OCI-LY1 (cell line): Measurements from ENCODE around the gene MC1R.

Source experiments
- H2AFZ ChIP-seq: fragments of 200-600 bp; sonication (generic), shearing (Covaris generic); 2 replicates; pipeline ENCODE4 v1.6.0; 2014; ENCODE audit warnings: antibody characterized with exemption, mild to moderate bottlenecking, low read length
- H3F3A ChIP-seq: fragments of 200-600 bp; sonication (generic), shearing (Covaris generic); 2 replicates; pipeline ENCODE4 v1.6.0; 2014; ENCODE audit warnings: mild to moderate bottlenecking, antibody characterized with exemption, low read length, moderate library complexity; ENCODE audit not compliant: insufficient read depth
- H3K27ac ChIP-seq: fragments of 200-600 bp; sonication (generic); 2 replicates; pipeline ENCODE4 v1.5.1; 2014; ENCODE audit warnings: low read length, mixed run types, mild to moderate bottlenecking, low read depth; ENCODE audit not compliant: poor library complexity, severe bottlenecking
- H3K27me3 ChIP-seq: fragments of 200-600 bp; sonication (generic); 2 replicates; pipeline ENCODE4 v1.6.0; 2014; ENCODE audit warnings: antibody characterized with exemption, mild to moderate bottlenecking, low read length, moderate library complexity; ENCODE audit not compliant: insufficient read depth
- H3K36me3 ChIP-seq: fragments of 200-600 bp; sonication (generic); 2 replicates; pipeline ENCODE4 v1.6.1; 2014; ENCODE audit warnings: mild to moderate bottlenecking, antibody characterized with exemption, low read length, moderate library complexity, mixed read lengths; ENCODE audit not compliant: insufficient read depth
- H3K4me1 ChIP-seq: fragments of 200-600 bp; sonication (generic); 2 replicates; pipeline ENCODE4 v1.5.1; 2014; ENCODE audit warnings: mild to moderate bottlenecking, low read length, moderate library complexity; ENCODE audit not compliant: insufficient read depth, severe bottlenecking
- H3K4me2 ChIP-seq: fragments of 200-600 bp; sonication (generic), shearing (Covaris generic); 2 replicates; pipeline ENCODE4 v1.6.1; 2014; ENCODE audit warnings: low read length
- H3K4me3 ChIP-seq: fragments of 200-600 bp; sonication (generic); 2 replicates; pipeline ENCODE4 v1.5.1; 2014; ENCODE audit warnings: low read length, low read depth, mild to moderate bottlenecking, mixed read lengths; ENCODE audit not compliant: poor library complexity, severe bottlenecking
- H3K79me2 ChIP-seq: fragments of 200-600 bp; shearing (Covaris generic); 2 replicates; pipeline ENCODE4 v1.6.1; 2016; ENCODE audit warnings: mixed run types, low read length, mixed read lengths; ENCODE audit not compliant: insufficient read depth
- H3K9ac ChIP-seq: fragments of 200-600 bp; sonication (generic), shearing (Covaris generic); 2 replicates; pipeline ENCODE4 v1.6.1; 2014; ENCODE audit warnings: mild to moderate bottlenecking, low read length, mixed read lengths
- H3K9me2 ChIP-seq: fragments of 200-600 bp; sonication (generic), shearing (Covaris generic); 2 replicates; pipeline ENCODE4 v1.6.1; 2014; ENCODE audit warnings: low read depth, mild to moderate bottlenecking, low read length, mixed read lengths
- H3K9me3 ChIP-seq: fragments of 200-600 bp; shearing (Covaris generic); 2 replicates; pipeline ENCODE4 v1.6.1; 2014; ENCODE audit warnings: low read length, mixed read lengths
- H4K20me1 ChIP-seq: fragments of 200-600 bp; sonication (generic), shearing (Covaris generic); 2 replicates; pipeline ENCODE4 v1.6.0; 2016; ENCODE audit warnings: mild to moderate bottlenecking, low read length; ENCODE audit not compliant: insufficient read depth
- EZH2 ChIP-seq: fragments of 200-600 bp; sonication (generic), shearing (Covaris generic); IDR thresholded peaks from 2 replicates; pipeline ENCODE4 v1.8.0; 2017; ENCODE audit warnings: borderline replicate concordance, mixed run types, mild to moderate bottlenecking, antibody characterized with exemption, low read length, moderate library complexity, mixed read lengths
- TF ChIP-seq, protein P1 (sequence below): fragments of 200-600 bp; sonication (generic), shearing (Covaris generic); IDR thresholded peaks from 2 replicates; pipeline ENCODE4 v1.5.1; 2017; ENCODE audit warnings: mild to moderate bottlenecking, antibody characterized with exemption, low read length, moderate library complexity, mixed read lengths

MC1R gene

DNA sequence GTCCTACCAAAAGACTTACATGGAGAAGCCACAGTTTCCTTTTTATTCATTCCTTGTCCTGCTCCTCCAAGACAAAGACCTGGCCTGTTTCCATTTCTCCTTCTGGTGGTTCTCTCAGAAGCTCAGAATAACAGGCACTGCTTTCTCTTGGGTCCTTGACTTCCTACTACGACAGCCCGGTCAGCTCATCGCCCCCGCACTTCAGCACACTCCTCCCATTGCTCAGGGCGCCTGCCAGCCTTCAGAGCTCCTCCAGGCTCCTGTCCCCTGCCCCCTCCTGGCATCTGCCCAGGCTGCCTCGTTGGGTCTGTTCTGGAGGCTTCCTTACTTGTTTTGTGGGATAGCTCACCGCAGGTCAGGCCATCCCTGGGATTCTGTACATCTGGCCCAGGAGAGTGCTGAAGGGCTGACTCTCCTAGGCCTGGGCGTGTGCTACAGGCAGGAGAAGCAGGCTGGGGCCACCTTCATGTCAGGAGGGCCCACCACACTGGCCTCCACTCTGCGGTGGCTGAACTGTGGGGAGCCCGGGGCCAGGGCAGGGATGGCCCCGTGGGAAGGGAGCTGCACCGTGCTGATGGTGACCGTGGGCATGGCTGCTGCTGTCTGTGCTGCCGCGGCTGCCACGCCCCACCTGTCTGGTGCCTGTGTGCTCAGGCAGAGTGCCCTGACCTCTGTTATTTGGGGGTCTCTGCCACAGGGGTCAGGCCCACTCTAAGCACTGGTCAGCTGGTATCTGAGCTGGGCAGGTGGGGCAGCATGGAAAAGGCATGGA, 27.6 kb upstream of the MC1R start:
- peaks cover 85% of the 10 kb centered on the region for H3K36me3 ChIP-seq

DNA sequence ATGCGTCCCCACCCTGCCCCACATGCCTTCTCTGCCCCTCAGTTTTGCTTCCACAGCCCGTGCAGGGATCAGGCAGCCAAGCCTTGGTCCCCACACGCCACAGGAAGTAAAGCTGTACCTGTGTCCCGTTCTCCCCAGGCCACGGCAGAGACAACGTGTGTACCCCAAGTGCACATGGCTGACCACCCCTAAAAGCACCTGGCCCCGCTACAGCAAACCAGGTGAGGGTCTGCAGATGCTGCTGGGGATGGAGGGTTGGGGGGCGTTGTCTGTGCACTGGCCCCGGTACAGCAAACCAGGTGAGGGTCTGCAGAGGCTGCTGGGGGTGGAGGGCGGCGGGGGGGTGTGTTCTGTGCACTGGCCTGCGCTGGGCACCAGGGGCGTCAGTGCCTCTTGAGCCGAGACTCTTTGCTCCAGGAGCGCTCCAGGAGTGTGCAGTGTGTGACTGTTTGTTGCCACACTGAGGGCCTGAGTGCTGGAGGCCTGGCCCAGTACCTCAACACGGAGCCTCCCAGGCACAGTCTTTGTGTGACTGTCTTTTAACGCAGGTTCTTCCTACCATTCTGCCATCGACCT, 26.5 kb upstream of the MC1R start:
- Histone ChIP-seq H3K4me3 (no peak overlapping the region), H3K4me2 (no peak overlapping the region), H3K9ac (no peak overlapping the region), H3F3A (no peaks in the 10 kb centered on the region), H3K27me3 (no peaks in the 10 kb centered on the region), H2AFZ (no peak overlapping the region), H3K9me3 (no peaks in the 10 kb centered on the region), H3K9me2 (no peaks in the 10 kb centered on the region), H3K79me2 (no peaks in the 10 kb centered on the region), H3K36me3 (peaks cover 85% of the 10 kb centered on the region), H4K20me1 (no peaks in the 10 kb centered on the region), H3K27ac (no peak overlapping the region), H3K4me1 (no peaks in the 10 kb centered on the region)
- TF ChIP-seq, protein P1, sequence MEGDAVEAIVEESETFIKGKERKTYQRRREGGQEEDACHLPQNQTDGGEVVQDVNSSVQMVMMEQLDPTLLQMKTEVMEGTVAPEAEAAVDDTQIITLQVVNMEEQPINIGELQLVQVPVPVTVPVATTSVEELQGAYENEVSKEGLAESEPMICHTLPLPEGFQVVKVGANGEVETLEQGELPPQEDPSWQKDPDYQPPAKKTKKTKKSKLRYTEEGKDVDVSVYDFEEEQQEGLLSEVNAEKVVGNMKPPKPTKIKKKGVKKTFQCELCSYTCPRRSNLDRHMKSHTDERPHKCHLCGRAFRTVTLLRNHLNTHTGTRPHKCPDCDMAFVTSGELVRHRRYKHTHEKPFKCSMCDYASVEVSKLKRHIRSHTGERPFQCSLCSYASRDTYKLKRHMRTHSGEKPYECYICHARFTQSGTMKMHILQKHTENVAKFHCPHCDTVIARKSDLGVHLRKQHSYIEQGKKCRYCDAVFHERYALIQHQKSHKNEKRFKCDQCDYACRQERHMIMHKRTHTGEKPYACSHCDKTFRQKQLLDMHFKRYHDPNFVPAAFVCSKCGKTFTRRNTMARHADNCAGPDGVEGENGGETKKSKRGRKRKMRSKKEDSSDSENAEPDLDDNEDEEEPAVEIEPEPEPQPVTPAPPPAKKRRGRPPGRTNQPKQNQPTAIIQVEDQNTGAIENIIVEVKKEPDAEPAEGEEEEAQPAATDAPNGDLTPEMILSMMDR, result no peak
- TF ChIP-seq EZH2, result no peak

More for the DNA sequence above, 27.6 kb upstream of the MC1R start:
- H3K4me2 ChIP-seq, result no peak overlapping the region
- H3K9me3 ChIP-seq, result no peaks in the 10 kb centered on the region
- no peaks in the 10 kb centered on the region for H4K20me1 ChIP-seq
- H3F3A ChIP-seq, result no peaks in the 10 kb centered on the region
- no peaks in the 10 kb centered on the region for H3K79me2 ChIP-seq
- H3K4me1 ChIP-seq, result no peaks in the 10 kb centered on the region
- no peak overlapping the region for H3K27ac ChIP-seq
- TF ChIP-seq EZH2, result no peak
- TF ChIP-seq, protein P1, result no peak
- no peaks in the 10 kb centered on the region for H3K9me2 ChIP-seq
- H3K9ac ChIP-seq, result no peak overlapping the region
- H2AFZ ChIP-seq, result no peak overlapping the region
- H3K27me3 ChIP-seq, result no peaks in the 10 kb centered on the region
- no peak overlapping the region for H3K4me3 ChIP-seq

DNA sequence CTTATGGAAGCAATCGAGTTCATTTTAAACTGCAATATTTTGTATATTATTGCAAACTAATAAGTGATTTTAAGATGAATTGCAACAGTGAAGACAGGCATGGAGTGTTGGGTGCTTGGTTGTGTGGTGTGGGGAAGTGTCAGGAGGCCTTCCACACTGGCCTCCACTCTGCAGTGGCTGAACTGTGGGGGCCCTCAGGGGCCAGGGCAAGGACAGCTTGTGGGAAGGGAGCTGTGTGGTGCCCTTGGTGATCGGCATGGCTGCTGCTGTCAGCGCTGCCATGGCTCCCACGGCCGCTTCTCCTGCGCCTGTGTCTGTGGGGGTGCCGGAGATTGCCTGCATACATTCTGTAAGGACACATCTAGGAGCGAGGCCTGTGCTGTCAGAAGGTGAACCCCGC, 26.0 kb upstream of the MC1R start:
- no peak overlapping the region for H2AFZ ChIP-seq

More for the DNA sequence above, 26.0 kb upstream of the MC1R start:
- Histone ChIP-seq H3K9me3 (no peaks in the 10 kb centered on the region), H3K4me3 (no peak overlapping the region), H4K20me1 (no peaks in the 10 kb centered on the region), H3K27me3 (no peaks in the 10 kb centered on the region), H3K27ac (no peak overlapping the region), H3F3A (no peaks in the 10 kb centered on the region), H3K4me1 (no peaks in the 10 kb centered on the region), H3K79me2 (no peaks in the 10 kb centered on the region), H3K4me2 (no peak overlapping the region), H3K9ac (no peak overlapping the region), H3K36me3 (peaks cover 85% of the 10 kb centered on the region), H3K9me2 (no peaks in the 10 kb centered on the region)
- TF ChIP-seq EZH2, result no peak
- TF ChIP-seq, protein P1, result no peak
